Measurements from ENCODE around the gene S100A2. TPM values are rescaled to one million over a fixed set of nuclear protein-coding genes. Genes with fewer than 3 reads are reported as not detected.
A peak's percentile ranks its signal among the peaks of the same experiment; 100 is the strongest.

The S100A2 gene
- total and polyA plus RNA-seq, 2 of the 13 experiments (the other 11 are each of a cell fraction or from before 2014, with no cell fraction given) = 1.2 TPM

GRCh38 chr1:153568367-153569099 lies 2.9 kb upstream of the S100A2 start (continued):
- no peak for TF ChIP-seq PRDM4 (CRISPR knock-in tag; IDR thresholded peaks at IDR 0.05; ENCODE audit: borderline replicate concordance)
- TF ChIP-seq NFKB2 (CRISPR knock-in tag; IDR thresholded peaks at IDR 0.05; ENCODE audit: borderline replicate concordance) = peak; percentile 85; the same call in 1 of the 2 replicates
- TF ChIP-seq ZNF430 (CRISPR knock-in tag; IDR thresholded peaks at IDR 0.05) = 0 out of 2 replicates have a peak, but pooled peaks have one; percentile 48
- no peak for TF ChIP-seq NPAS2 (CRISPR knock-in tag; IDR thresholded peaks at IDR 0.05; ENCODE audit: borderline replicate concordance)
- TF ChIP-seq KLF6 (CRISPR knock-in tag; IDR thresholded peaks at IDR 0.05) = peak; percentile 59; the same call in 1 of the 2 replicates
- TF ChIP-seq ZNF543 (CRISPR knock-in tag; IDR thresholded peaks at IDR 0.05) = 0 out of 2 replicates have a peak, but pooled peaks have one; percentile 58
- TF ChIP-seq NKX3-1 (CRISPR knock-in tag; IDR thresholded peaks at IDR 0.05) = no peak
- peak; percentile 62; the same call in 1 of the 2 replicates for TF ChIP-seq ZNF777 (CRISPR knock-in tag; IDR thresholded peaks at IDR 0.05)
- no peak for TF ChIP-seq ZBTB39 (CRISPR knock-in tag; IDR thresholded peaks at IDR 0.05)
- no peak for TF ChIP-seq KLF13 (CRISPR knock-in tag; IDR thresholded peaks at IDR 0.05)
- TF ChIP-seq PLSCR1 (CRISPR knock-in tag; IDR thresholded peaks at IDR 0.05; ENCODE audit: borderline replicate concordance) = no peak
- TF ChIP-seq HNRNPH1 (optimal IDR thresholded peaks at IDR 0.05; ENCODE audit: low read depth, low read length) = no peak
- no peak for TF ChIP-seq NR3C1 (CRISPR knock-in tag; IDR thresholded peaks at IDR 0.05)
- no peak for TF ChIP-seq MLXIP (CRISPR knock-in tag; IDR thresholded peaks at IDR 0.05; ENCODE audit: borderline replicate concordance)
- TF ChIP-seq FOXA3 (CRISPR knock-in tag; IDR thresholded peaks at IDR 0.05) = peak; percentile 45; the same call in 1 of the 2 replicates

Data from HepG2 (cell line).